SJCRH30 (cell line): ENCODE measurements around the gene SRSF8. TPM values are rescaled to one million over a fixed set of nuclear protein-coding genes. Genes with fewer than 3 reads are reported as not detected.
"Not testable (repeated sequence)": the region's sequence is repeated elsewhere in the genome, so short reads cannot be mapped to it uniquely, and the experiment has no call there.

Experiments
- DNase-seq, 2 experiments: peaks; one replicate each; pipeline ENCODE4 v3.0.0-alpha.2; 2015 to 2020
- H3K27ac ChIP-seq: fragments of 250-450 bp; sonication (Bioruptor Pico); 2 replicates; pipeline ENCODE4 v1.5.1; 2020; ENCODE audit warnings: mild to moderate bottlenecking, moderate library complexity
- H3K27me3 ChIP-seq: fragments of 250-450 bp; sonication (Bioruptor Pico); 2 replicates; pipeline ENCODE4 v1.5.1; 2020; ENCODE audit warnings: mild to moderate bottlenecking, moderate library complexity
- H3K36me3 ChIP-seq: fragments of 250-450 bp; sonication (Bioruptor Pico); 2 replicates; pipeline ENCODE4 v1.5.1; 2020; ENCODE audit warnings: mild to moderate bottlenecking, moderate library complexity
- H3K4me1 ChIP-seq: fragments of 250-450 bp; sonication (Bioruptor Pico); 2 replicates; pipeline ENCODE4 v1.5.1; 2020; ENCODE audit warnings: mild to moderate bottlenecking, moderate library complexity
- H3K4me3 ChIP-seq: fragments of 250-450 bp; sonication (Bioruptor Pico); 2 replicates; pipeline ENCODE4 v1.5.1; 2020; ENCODE audit warnings: mild to moderate bottlenecking, moderate library complexity
- H3K9me3 ChIP-seq: fragments of 250-450 bp; sonication (Bioruptor Pico); replicated peaks from 2 replicates; pipeline ENCODE4 v1.5.1; 2020; ENCODE audit warnings: mild to moderate bottlenecking, moderate library complexity
- total RNA-seq: library from RNA; depleted of rRNA; stranded (reverse); fragments of >200 nt; shearing (Covaris generic); gene quantifications from 2 replicates; pipeline ENCODE4 v1.2.3, GENCODE V29; 2014; rRNA removed

The SRSF8 gene
- total RNA-seq, result 6.4 and 10.9 TPM in 2 replicates

GRCh38 chr11:95066716-95067038 lies at the start of gene SRSF8:
SRSF8 (plus strand) TSS chr11:95066919; CDS start chr11:95067227, 308 bp downstream.
- Histone ChIP-seq H3K9me3 (no peaks in the 10 kb centered on the region), H3K27me3 (no peaks in the 10 kb centered on the region), H3K36me3 (no peaks in the 10 kb centered on the region), H3K27ac (peak within 1 kb of the TSS; percentile 67), H3K4me1 (no peaks in the 10 kb centered on the region), H3K4me3 (peak within 1 kb of the TSS; percentile 94)
- DNase-seq, result no peak

GRCh38 chr11:95021468-95021867 lies 45.3 kb upstream of the SRSF8 start:
- H3K4me1 ChIP-seq, H3K4me3 ChIP-seq, H3K9me3 ChIP-seq, DNase-seq, H3K36me3 ChIP-seq, H3K27me3 ChIP-seq, H3K27ac ChIP-seq: not testable (repeated sequence)

DNA sequence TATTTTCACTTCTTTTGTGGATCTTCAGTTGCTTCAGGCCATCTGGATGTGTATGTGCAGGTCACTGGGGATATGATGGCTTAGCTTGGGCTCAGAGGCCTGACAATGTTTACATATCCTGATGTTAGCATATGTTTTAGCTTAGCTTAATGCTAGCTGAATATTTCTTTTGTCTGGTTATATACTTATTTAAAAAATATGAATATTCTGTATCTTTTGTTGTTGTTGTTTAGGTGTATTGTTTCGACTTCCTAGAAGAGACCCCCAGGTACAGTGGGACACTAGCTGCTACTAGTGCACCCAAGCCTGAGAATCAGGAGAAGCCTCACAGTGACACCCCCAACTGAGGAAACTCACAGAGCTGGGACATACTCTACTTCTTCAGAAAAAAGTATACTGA lies 41.8 kb upstream of the SRSF8 start, which contains the start of gene KDM4E:
KDM4E (plus strand) TSS at position 301 of the 400 bp plus-strand sequence. CDS start 300 bp downstream, outside the sequence.
- Histone ChIP-seq H3K9me3 (no peaks in the 10 kb centered on the region), H3K27ac (no peak within 1 kb of the TSS), H3K36me3 (no peaks in the 10 kb centered on the region), H3K4me1 (no peaks in the 10 kb centered on the region), H3K4me3 (no peak within 1 kb of the TSS), H3K27me3 (no peaks in the 10 kb centered on the region)
- DNase-seq, result no peak

- H3K27me3 ChIP-seq, H3K27ac ChIP-seq, H3K4me1 ChIP-seq, DNase-seq, H3K4me3 ChIP-seq, H3K9me3 ChIP-seq, H3K36me3 ChIP-seq: not testable (repeated sequence)
Observed at GRCh38 chr11:95025594-95025993, 41.1 kb upstream of the SRSF8 start.

DNA sequence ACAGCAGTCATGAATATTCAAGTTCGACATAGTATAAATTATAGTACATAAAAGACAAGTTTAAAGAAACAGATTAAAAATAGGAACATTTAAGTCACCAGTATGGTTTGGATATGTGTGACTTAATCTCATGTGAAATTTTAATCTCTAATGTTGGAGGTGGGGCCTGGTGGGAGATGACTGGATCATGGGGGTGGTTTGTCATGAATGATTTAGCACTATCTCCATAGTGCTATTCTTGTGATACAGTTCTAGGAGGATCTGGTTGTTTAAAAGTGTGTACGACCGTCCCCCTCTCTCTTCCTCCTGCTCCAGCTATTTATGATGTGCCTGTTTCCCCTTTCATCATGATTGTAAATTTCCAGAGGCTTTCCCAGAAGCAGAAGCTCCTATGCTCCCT lies 38.4 kb upstream of the SRSF8 start:
- H3K27ac ChIP-seq, result no peak overlapping the region
- no peak overlapping the region for H3K4me3 ChIP-seq
- no peaks in the 10 kb centered on the region for H3K9me3 ChIP-seq
- H3K4me1 ChIP-seq, result no peaks in the 10 kb centered on the region
- no peaks in the 10 kb centered on the region for H3K27me3 ChIP-seq
- DNase-seq, result no peak
- H3K36me3 ChIP-seq, result no peaks in the 10 kb centered on the region

GRCh38 chr11:95033051-95033450 lies 33.7 kb upstream of the SRSF8 start:
- H3K27me3 ChIP-seq, result no peaks in the 10 kb centered on the region
- H3K36me3 ChIP-seq, result no peaks in the 10 kb centered on the region
- no peak for DNase-seq
- no peak overlapping the region for H3K4me3 ChIP-seq
- no peak overlapping the region for H3K27ac ChIP-seq
- H3K9me3 ChIP-seq, result no peaks in the 10 kb centered on the region
- H3K4me1 ChIP-seq, result no peaks in the 10 kb centered on the region

DNA sequence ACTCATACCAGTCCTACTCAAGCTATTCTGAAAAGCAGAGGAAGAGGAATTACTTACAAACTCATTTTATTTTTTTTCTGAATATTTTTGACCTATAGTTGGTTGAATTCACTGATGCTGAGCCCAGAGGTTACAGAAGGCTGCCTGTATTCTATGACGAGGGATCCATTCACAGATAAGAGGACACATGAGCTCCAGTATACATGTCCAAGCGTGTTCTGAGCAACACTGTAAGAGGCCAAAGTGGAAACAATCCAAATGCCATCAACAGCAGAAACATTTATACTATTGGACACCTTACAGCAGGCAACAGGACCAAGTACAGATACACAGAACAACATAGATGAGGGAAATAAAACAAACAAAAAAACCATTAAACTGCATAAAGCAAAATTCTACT lies 31.4 kb upstream of the SRSF8 start:
- Histone ChIP-seq H3K27me3 (no peaks in the 10 kb centered on the region), H3K9me3 (no peaks in the 10 kb centered on the region), H3K27ac (no peak overlapping the region), H3K4me1 (no peaks in the 10 kb centered on the region), H3K4me3 (no peak overlapping the region), H3K36me3 (no peaks in the 10 kb centered on the region)
- DNase-seq, result no peak

- not testable (repeated sequence) for H3K27me3 ChIP-seq, H3K9me3 ChIP-seq, H3K4me1 ChIP-seq, DNase-seq, H3K4me3 ChIP-seq, H3K27ac ChIP-seq, H3K36me3 ChIP-seq
Observed at GRCh38 chr11:95037356-95038035, 29.2 kb upstream of the SRSF8 start.

DNA sequence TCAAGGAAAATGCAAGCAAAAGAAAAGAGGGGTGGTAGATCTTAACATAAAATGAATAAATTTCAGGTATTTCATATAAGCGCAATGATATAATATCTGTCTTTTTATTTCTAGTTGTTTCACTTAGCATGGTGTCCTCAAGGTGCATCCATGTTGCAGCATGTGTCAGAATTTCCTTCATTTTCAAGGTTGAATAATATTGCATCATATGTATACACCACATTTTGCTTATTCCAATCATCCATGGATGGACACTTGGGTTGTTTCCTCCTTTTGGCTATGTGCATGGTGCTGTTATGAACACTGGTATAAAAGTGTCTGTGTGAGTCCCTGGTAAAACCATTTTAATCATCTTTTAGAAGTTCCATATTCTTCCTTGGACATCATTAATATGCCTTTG lies 24.5 kb upstream of the SRSF8 start:
- Histone ChIP-seq H3K4me1 (no peaks in the 10 kb centered on the region), H3K27me3 (no peaks in the 10 kb centered on the region), H3K9me3 (no peaks in the 10 kb centered on the region), H3K27ac (no peak overlapping the region), H3K4me3 (no peak overlapping the region), H3K36me3 (no peaks in the 10 kb centered on the region)
- DNase-seq, result no peak

DNA sequence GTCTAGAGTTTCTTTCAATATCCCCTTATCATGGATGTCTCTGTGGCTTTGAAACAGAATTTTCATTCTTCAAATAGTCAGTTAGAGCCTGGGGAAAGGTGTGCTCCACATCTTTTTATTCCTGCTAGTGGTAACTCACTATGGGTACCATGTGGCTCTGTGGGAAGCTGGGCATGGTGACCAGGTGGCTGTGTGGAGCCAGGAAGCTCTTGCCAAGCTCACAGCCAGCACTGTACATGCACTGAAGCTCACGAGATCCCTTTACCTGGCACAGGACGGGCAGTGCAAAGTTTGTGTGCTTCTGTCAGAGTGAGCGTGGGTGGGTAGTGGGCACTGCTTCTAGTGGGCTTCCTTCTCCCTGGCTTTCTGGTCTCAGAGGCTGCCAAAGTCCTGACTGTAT lies 23.8 kb upstream of the SRSF8 start:
- no peak for DNase-seq
- Histone ChIP-seq H3K4me1 (no peaks in the 10 kb centered on the region), H3K9me3 (no peaks in the 10 kb centered on the region), H3K4me3 (no peak overlapping the region), H3K36me3 (no peaks in the 10 kb centered on the region), H3K27me3 (no peaks in the 10 kb centered on the region), H3K27ac (no peak overlapping the region)

DNA sequence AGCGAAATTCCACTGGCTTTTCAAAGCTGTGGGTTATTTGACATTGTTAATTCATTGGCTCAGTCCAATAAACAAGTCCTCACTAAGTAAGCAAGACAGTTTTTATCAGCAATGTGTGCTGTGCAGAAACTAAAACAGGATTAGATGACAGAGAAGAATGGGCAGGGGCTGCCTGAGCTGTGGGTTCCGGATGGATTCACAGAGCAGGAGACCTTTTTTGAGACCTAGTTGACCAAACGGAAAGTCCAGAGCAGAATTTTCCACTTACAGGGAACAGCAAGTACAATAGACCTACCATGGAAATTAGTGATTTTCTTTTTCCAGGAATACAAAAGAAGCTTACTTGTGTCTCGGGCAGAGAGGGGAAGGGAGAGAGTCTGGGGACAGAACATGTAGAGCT lies 22.7 kb upstream of the SRSF8 start:
- DNase-seq, result no peak
- no peaks in the 10 kb centered on the region for H3K36me3 ChIP-seq
- no peaks in the 10 kb centered on the region for H3K4me1 ChIP-seq
- H3K27ac ChIP-seq, result no peak overlapping the region
- no peak overlapping the region for H3K4me3 ChIP-seq
- H3K9me3 ChIP-seq, result no peaks in the 10 kb centered on the region
- no peaks in the 10 kb centered on the region for H3K27me3 ChIP-seq

DNA sequence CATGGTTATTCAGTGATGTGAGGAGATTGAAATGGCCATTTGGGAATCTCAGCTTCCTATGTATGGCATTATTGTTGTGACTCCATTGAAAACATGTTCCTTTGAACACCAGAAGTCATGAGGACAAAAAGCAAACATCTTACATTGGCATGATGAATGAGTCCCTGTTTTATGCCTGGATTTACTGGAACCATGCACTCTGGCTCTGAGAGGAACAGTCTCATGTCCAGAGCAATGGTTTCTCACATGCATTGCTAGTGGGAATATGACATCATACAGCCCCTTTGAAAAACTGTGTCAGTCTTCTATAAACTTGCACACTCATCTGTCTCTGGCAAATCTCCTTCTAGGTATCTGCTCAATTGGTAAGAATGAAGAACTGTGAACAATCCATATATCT lies 20.9 kb upstream of the SRSF8 start:
- no peaks in the 10 kb centered on the region for H3K9me3 ChIP-seq
- H3K27ac ChIP-seq, result no peak overlapping the region
- no peaks in the 10 kb centered on the region for H3K36me3 ChIP-seq
- no peaks in the 10 kb centered on the region for H3K4me1 ChIP-seq
- no peaks in the 10 kb centered on the region for H3K27me3 ChIP-seq
- no peak overlapping the region for H3K4me3 ChIP-seq
- DNase-seq, result no peak

GRCh38 chr11:95049122-95049521 lies 17.6 kb upstream of the SRSF8 start, which contains the start of gene KDM4F:
KDM4F (plus strand) TSS chr11:95049422.
- not testable (repeated sequence) for H3K27ac ChIP-seq, H3K4me3 ChIP-seq, H3K9me3 ChIP-seq, H3K27me3 ChIP-seq, H3K36me3 ChIP-seq, H3K4me1 ChIP-seq, DNase-seq

- no peaks in the 10 kb centered on the region for H3K27me3 ChIP-seq
Observed at GRCh38 chr11:95050595-95051202, 16.0 kb upstream of the SRSF8 start.

DNA sequence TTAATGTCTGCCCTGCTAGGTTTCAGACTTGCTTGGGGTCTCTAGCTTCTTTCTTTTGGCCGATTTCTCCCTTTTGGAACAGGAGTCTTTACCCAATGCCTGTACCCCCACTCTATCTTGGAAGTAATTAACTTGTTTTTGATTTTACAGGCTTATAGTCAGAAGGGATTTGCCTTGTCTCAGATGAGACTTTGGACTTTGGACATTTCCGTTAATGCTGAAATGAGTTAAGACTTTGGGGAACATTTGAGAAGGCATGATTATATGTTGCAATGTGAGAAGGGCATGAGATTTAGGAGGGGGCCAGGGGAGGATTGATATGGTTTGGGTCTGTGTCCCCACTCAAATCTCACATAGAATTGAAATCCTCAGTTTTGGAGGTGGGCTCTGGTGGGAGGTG lies 12.4 kb upstream of the SRSF8 start:
- no peak for DNase-seq
- H3K27ac ChIP-seq, result no peak overlapping the region

More at GRCh38 chr11:95050595-95051202, 16.0 kb upstream of the SRSF8 start:
- Histone ChIP-seq H3K4me3 (no peak overlapping the region), H3K27ac (no peak overlapping the region), H3K36me3 (no peaks in the 10 kb centered on the region), H3K9me3 (no peaks in the 10 kb centered on the region), H3K4me1 (no peaks in the 10 kb centered on the region)
- no peak for DNase-seq

More for the DNA sequence above, 12.4 kb upstream of the SRSF8 start:
- Histone ChIP-seq H3K9me3 (no peaks in the 10 kb centered on the region), H3K27me3 (no peaks in the 10 kb centered on the region), H3K4me3 (no peak overlapping the region), H3K4me1 (no peaks in the 10 kb centered on the region), H3K36me3 (no peaks in the 10 kb centered on the region)
